HG03565 (cell line): ENCODE measurements around the gene CFAP20DC.
"Not testable (repeated sequence)": the region's sequence is repeated elsewhere in the genome, so short reads cannot be mapped to it uniquely, and the experiment has no call there.

Experiments
- ATAC-seq: cut with Tn5 transposase; IDR thresholded peaks from one replicate; pipeline ENCODE4 v1.9.1; 2021; ENCODE audit warnings: mild to moderate bottlenecking, moderate library complexity; ENCODE audit not compliant: unreplicated experiment

Gene CFAP20DC

DNA sequence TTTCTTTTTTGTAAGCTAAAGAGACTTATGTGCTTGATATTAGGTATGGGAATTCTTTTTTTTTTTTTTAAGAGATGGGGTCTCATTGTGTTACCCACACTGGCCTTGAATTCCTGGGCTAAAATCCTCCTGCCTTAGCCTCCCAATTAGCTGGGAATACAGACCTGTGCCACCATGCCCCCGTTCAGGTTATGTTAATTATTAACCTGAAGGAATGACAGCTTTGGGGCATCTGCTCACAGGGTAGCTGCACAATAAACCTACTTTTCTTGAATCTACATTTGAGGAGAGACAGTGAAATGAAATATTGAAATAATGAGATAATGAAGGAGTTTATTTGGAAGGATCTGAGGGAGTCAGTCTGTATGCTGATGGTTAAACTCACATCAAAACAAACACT is 225.0 kb downstream of the CFAP20DC start:
- ATAC-seq: no peak

DNA sequence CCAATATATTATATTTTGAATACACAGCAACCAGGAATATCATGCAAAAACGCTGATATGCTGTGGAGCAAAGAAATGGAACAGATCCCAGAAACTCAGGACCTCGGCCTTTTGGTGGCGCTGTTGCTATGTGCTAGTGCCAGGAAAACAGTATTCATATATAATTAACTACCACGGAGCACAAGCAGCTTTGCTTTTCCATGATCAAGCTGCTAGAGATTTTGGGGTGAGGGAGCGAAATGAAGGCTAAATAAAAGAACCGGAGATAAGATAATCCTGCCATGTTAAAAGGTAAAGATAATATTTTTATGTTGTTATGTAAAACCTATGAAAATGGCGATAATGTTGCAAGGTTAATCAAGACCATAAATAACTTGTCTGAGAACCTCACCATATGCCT is 225.5 kb downstream of the CFAP20DC start:
- ATAC-seq: no peak

DNA sequence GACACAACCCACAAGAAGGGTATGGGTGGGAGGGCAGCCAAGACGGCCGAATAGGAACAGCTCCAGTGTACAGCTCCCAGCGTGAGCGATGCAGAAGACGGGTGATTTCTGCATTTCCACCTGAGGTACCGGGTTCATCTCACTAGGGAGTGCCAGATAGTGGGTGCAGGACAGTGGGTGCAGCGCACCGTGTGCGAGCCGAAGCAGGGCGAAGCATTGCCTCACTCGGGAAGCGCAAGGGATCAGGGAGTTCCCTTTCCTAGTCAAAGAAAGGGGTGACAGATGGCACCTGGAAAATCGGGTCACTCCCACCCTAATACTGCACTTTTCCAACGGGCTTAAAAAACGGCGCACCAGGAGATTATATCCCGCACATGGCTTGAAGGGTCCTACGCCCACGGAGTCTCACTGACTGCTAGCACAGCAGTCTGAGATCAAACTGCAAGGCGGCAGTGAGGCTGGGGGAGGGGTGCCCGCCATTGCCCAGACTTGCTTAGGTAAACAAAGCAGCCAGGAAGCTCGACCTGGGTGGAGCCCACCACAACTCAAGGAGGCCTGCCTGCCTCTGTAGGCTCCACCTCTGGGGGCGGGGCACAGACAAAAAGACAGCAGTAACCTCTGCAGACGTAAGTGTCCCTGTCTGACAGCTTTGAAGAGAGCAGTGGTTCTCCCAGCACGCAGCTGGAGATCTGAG is 243.1 kb downstream of the CFAP20DC start:
- not testable (repeated sequence) for ATAC-seq

DNA sequence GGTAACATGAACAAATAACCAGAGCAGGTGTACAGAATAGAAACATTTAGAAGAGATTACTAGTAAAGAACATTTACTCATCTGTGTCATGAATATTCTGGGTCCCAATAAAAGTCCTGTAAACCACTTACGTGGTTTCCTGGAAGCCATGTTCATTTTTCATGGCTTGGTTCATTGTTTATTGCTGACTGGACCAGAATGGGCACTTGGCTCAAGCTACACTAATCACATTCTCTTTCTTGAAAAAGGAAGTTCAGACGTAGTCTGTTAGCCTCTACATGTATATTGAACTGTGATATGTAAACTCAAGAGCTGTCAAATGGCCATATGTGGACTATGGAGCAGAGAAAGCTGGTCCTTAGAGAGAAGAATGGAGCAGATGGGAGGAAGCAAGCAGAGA is 244.9 kb downstream of the CFAP20DC start:
- ATAC-seq: no peak

DNA sequence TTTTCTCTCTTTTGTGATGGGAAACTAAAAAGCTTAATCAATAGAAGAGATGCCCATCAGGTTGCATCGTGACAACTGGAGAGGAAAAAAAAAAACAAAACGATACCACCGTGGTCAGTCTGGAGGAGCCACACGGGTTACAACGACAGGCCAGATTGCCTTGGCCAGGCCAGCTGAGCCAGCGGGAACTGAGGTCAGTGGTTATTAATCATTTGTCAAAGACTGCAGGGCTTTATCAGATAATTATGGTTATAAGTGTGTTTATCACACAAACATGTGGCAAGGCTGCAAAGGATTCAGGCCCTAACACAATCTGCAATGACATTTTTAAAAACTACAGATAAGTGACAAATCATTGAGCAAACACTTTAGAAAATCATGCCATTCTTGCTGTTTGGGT is 248.3 kb downstream of the CFAP20DC start:
- no peak for ATAC-seq

DNA sequence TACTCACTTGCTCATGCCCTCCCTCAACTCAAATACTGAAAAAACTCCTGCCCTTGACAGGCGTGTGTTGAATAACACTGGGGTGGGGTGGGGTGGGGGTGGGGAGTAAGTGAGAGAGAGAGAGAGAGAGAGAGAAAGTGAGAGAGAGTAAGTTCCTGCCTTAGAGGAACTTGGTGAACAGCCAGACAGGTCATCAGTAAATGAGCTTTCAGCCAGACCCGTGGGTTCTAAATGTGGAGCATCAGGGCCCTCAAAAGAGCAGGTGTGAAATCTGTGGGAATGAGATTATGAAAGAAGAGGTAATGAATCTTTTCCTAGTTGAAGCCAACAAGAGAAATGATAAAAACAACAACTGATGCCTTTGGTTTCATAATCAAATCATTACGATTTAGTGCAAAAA is 248.9 kb downstream of the CFAP20DC start:
- no peak for ATAC-seq

DNA sequence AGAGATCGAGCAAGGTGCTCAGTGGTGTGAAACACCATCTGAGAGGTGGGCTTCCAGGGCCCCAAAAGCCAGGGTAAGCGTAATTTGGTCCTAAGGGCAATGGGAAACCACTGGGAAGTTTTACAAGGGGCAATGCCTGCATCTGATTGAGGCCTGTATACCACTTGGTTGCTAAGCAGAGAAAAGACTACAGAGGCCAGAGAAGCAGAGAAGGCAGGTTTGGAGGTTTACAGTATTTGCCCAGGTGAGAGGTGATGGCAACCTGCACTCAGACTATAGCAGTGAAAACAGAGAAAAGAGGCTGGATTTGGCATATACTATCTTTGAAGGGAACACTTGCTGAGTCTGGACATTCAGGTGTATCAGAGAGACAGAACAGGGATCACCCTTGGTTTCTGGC is 249.8 kb downstream of the CFAP20DC start:
- ATAC-seq: no peak

DNA sequence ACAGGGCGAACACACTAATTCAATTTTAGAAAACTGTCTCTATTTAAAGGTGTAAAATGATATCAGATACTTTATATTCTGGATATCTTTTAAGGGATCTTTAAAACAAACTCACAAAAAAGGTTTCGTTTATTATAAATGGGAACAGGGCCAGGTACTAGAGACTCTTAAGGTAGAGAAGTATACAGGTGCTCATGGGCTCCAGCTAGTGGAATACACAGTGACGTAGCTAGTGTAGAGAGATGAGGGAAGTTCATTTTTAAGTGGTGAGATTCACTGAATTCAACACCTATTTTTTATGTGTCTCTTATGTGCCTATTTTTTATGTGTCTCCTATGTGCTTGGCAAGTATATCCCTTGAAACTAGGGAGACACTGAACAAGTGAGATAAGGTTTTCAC is 250.6 kb downstream of the CFAP20DC start:
- no peak for ATAC-seq

DNA sequence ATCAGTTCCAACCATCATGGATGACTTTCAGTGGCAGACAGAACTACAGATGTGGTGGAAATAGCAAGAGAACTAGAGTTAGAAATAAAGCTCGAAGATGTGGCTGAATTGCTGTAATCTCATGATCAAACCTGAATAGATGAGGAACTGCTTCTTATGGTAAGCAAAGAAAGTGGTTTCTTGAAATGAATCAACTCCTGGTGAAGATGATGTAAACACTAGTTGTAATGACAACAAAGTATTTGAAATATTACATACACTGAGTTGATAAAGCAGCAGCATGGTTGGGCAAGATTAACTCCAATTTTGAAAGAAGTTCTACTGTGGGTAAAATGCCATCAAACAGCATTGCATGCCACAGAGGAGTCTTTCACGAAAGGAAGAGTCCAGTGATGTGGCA is 251.5 kb downstream of the CFAP20DC start:
- peak; percentile 46 for ATAC-seq

DNA sequence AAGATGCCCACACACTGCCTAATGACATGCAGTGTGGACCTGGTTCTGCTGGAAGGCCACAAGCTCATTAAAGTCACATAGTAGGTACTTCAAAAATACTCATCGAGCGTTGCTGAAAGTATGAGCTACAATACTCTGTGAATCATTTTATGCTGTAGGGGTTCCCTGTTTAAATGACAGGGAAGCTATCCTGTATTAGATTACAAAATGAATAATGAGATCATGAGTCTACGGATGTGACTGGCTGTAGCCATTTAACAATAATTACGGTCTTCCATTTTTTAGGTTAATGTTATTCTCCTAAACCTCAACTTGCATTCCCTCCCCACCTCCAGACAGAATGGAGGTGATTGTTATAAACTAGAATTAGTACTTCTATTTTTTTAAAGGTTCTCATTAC is 255.1 kb downstream of the CFAP20DC start:
- no peak for ATAC-seq

DNA sequence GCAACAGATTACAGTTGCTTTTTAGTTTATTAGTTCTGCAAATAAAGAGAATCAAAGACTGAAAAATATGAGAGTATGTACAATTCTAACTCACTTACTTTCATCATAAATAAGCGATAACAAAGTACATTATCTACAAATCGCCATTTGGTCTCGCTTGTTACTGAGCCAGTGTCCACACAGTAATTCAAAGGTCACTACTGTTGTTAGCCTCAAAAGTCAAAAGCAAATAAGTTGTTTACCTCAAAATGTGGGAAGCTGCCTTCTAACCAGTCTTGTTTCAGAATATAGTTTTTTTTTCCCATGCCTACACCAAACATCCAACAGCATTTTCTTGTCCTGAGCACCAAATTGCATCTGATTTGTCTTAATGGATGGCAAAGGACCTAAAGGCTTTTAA is 255.9 kb downstream of the CFAP20DC start:
- no peak for ATAC-seq

DNA sequence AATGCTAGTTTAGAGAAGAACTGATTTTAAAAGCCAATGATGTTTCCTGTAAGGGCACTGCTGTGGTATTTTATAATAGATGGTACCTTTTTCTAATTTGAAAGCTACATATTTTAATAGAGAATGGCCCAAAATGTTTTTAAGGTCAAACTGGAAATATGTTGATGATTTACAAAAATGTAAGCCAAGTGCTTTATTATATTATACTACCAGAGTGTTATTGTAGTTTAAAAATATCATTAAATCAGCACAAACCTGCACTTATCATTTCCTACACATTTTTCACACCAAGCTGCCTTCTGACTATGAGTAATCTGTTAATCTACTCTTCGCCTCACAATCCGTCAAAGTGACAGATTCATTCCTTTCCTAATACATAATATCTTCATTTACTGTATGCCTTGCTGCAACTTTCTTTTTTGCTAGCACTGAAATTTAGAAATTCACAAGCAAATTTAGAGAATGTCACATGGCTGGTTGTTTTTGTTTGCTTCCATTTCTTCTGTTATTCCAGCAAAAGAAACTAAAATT is 256.8 kb downstream of the CFAP20DC start:
- ATAC-seq: no peak

DNA sequence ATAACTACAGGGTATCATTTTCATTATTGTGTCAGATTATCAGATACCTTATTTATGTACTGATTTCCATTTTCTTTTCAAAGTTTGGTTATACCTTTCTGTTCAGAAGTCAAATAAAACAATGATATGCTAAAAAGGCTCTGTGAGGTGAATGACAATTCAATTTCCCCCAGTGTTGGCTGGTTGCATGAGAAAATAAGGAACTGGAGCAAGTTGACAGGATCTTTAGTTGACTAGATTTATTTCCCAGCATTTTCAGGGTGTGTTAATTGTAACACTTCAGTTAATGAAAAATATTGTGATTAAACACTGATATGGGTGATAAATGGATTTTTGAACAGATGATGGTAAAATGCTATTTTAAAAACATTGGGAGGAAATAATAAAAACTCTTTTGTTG is 260.4 kb downstream of the CFAP20DC start:
- no peak for ATAC-seq

DNA sequence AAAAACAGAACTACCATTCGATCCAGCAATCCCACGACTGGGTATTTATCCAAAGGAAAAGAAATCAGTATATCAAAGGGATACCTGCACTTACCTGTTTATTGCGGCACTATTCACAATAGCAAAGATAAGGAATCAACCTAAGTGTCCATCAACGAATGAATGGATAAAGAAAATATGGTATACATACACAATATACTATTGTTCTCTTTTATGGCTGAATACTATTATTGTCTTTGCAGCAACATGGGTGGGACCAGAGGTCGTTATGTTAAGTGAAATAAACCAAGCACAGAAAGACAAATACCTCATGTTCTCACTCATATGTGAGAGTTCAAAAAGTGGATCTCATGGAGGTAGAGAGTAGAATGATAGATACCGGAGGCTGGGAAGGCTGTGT is 264.9 kb downstream of the CFAP20DC start:
- ATAC-seq: no peak

DNA sequence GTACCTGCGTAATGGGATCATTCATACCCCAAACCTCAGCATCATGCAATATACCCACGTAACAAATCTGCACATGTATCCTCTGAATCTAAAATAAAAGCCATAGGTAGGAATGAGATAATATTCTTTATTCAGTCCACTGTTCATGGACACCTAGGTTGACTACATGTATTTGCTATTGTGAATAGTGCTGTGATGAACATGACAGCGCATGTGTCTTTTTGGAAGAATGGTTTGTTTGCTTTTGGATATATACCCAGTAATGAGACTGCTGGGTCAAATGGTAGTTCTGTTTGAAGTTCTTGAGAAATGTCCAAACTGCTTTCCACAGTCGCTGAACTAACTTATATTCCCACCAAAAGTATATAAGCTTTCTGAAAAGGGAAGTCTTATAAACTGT is 265.4 kb downstream of the CFAP20DC start:
- ATAC-seq: no peak

DNA sequence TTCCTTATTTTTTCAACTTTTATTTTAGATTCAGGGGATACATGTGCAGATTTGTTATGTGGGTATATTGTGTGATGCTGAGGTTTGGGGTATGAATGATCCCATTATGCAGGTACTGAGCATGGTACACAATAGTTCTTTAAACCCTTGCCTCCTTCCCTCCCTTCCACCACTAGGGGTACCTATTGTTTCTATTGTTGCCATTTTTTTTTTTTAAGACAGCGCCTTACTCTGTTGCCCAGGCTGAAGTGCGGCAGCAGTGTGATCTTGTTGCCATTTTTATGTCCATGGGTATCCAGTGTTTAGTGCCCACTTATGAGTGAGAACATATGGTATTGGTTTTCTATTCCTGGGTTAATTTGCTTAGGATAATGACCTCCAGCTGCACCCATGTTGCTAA is 266.0 kb downstream of the CFAP20DC start:
- ATAC-seq: no peak

DNA sequence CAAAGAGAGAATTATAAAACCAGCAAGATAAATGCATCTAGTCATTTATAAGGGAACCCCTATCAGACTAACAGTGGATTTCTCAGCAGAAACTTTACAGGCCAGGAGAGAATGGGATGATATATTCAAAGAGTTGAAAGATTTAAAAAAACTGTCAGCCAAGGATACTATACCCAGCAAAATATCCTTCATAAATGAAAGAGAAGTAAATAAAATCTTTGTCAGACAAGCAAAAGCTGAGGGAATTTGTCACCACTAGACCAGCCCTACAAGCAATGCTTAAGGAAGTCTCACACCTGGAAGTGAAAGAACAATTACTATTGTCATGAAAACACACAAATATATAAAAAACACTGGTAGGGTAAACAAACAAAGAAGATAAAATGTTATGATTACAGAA is 269.9 kb downstream of the CFAP20DC start:
- ATAC-seq: no peak

DNA sequence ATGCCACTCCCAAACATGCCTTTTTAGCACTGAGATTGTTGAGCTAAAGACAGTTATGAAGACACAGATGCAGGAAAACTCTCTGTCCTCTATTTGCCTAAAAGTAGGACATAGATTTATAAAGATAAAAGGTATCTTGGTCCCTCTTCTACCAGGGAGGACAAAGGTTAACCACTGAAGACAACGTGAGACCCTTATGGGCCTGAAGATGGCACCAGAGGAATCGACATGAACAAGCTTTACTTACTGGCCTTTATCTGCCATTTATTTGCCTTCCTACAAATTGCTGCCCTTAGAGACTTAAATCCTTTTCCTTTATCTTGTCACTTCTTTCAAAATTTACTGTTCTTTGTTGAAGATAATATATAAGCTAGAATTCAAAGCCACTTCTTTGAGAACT is 273.6 kb downstream of the CFAP20DC start:
- ATAC-seq: no peak

DNA sequence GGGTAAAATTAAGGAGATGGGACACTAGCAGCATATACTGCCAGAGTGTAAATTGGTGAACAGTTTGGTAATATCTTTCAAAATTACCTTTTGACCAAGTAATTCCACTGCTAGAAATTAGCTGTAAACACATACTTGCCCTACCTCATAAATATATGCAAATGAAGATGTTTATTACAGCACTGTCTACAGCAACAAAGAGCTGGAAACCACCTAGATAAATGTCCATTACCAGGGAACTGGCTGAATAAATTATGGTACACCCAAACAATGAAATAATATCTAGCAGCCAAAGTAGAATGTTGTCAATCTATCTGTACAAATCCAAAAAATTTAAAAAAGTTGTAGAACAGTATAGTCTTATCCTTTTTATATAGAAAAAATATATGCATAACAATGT is 277.4 kb downstream of the CFAP20DC start:
- ATAC-seq: no peak

DNA sequence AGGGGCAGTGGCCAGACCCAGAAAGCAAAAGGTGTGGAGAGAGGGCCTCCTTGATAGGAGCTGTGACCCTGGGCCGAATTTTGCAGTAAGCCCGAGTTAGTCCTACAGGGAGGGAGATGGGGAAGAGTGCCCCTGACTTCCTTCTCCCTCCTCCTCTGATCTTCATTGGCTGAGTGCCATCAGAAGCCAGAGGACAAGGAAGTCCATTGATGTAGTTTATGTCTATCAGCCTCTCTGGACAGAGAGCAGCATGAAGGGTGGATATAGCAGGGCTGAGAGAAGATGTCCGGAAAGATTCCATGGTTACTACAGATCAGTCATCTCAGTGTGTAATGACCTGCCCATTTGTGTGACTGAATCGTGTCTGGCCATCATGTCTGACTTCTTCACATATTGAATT is 280.8 kb downstream of the CFAP20DC start:
- ATAC-seq: no peak

DNA sequence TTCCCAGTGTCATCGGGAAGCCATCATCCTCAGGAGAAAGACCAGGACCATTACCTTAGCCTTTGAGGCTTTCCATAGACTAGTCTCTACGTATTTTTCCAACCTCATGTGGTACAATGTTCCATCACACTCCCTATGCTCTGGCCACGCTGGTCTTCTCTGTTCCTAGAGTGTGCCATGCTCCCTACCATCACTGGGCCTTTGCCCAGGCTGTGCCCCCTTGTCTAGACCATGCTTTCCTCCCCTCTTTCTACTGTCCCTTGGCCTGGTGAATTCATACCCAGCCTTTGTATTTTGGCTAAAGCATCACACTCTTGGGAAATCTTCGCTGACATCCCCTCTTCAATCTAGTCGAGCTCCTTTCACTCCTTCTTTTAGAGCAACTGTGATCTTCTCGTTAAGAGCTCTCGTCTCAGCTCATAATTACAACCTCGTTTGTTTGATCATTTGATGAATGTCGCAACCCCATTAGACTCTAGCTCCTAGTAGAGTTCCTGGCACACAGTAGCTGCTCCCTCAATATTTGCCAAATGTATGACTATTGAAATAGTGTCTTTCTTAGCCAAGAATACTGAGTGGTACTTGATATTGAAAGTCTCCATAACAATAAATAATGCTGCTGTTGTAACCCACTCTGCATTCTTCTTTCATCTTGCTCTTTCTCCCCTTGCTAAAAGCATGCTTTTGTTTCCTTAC is 283.1 kb downstream of the CFAP20DC start:
- no peak for ATAC-seq

DNA sequence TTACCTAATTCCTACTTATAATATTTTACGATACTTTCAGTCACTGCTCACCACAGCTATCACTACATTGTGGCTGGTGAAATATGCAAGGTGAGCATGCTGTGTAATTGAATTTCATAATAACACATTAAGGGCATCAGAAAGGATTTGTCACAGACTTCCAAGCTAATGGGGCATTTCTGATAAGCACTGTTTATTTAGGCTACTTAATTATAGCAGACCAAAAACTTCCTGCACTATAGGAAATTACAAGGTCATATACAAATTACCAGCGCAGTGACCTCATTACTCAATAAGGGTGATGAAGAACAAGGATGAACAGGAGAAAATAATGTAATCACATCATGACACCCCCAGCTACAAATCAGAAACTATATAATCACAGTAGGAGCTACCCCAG is 294.7 kb downstream of the CFAP20DC start:
- no peak for ATAC-seq

DNA sequence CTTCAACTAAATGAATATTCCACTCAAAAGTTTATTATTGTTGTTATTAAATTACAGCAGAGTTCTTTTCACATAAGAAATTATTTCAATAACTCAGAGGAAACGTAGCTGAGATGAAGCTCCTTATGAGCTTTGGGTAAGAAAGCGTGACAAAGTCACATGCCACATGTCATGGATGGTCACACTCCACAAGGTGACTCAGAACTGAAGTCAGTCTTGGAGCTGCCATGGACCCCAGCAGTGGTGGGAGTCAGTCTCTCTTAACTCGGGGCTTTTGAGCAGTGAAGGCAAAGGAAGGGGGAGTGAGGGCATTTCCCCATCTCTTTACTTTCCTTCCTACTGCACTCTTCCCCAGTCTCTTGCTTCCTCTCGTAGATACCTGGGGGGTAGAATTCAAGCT is 295.8 kb downstream of the CFAP20DC start:
- peak; percentile 75 for ATAC-seq
